Progenitor cell of endocrine pancreas (in vitro differentiated cells): ENCODE data around the gene PLIN3. TPM values are rescaled to one million over a fixed set of nuclear protein-coding genes. Genes with fewer than 3 reads are reported as not detected.
A peak's percentile ranks its signal among the peaks of the same experiment; 100 is the strongest.

Source experiments
- DNase-seq: peaks from one replicate; pipeline ENCODE4 v3.0.0; 2021; ENCODE audit warnings: low spot score; ENCODE audit not compliant: unreplicated experiment
- H3K27ac Mint-ChIP-seq: 2 replicates; pipeline ENCODE4 v1.8.0; 2021; ENCODE audit warnings: mild to moderate bottlenecking, moderate library complexity, mixed read lengths
- H3K27me3 Mint-ChIP-seq: 2 replicates; pipeline ENCODE4 v1.8.0; 2021; ENCODE audit warnings: mixed read lengths
- H3K36me3 Mint-ChIP-seq: 2 replicates; pipeline ENCODE4 v1.8.0; 2022; ENCODE audit warnings: mixed read lengths; ENCODE audit not compliant: insufficient read depth
- H3K4me1 Mint-ChIP-seq: 2 replicates; pipeline ENCODE4 v1.8.0; 2021; ENCODE audit warnings: low read depth, mixed read lengths
- H3K4me3 Mint-ChIP-seq: 2 replicates; pipeline ENCODE4 v1.8.0; 2021; ENCODE audit warnings: low read depth, mild to moderate bottlenecking, moderate library complexity, mixed read lengths
- H3K9me3 Mint-ChIP-seq: 2 replicates; pipeline ENCODE4 v1.8.0; 2021; ENCODE audit warnings: low read depth, mixed read lengths
- total RNA-seq: library from RNA; stranded (reverse); gene quantifications from 2 replicates; pipeline ENCODE4 v1.2.1, GENCODE V29; 2021
- TF ChIP-seq, protein P1 (sequence below): fragments of 200-600 bp; sonication (generic); IDR thresholded peaks from one replicate; pipeline ENCODE4 v1.5.0; 2021; ENCODE audit warnings: antibody characterized with exemption, mild to moderate bottlenecking; ENCODE audit not compliant: unreplicated experiment

PLIN3 gene
- total RNA-seq, 1 donor from 2014 or later = 43.6 TPM

DNA sequence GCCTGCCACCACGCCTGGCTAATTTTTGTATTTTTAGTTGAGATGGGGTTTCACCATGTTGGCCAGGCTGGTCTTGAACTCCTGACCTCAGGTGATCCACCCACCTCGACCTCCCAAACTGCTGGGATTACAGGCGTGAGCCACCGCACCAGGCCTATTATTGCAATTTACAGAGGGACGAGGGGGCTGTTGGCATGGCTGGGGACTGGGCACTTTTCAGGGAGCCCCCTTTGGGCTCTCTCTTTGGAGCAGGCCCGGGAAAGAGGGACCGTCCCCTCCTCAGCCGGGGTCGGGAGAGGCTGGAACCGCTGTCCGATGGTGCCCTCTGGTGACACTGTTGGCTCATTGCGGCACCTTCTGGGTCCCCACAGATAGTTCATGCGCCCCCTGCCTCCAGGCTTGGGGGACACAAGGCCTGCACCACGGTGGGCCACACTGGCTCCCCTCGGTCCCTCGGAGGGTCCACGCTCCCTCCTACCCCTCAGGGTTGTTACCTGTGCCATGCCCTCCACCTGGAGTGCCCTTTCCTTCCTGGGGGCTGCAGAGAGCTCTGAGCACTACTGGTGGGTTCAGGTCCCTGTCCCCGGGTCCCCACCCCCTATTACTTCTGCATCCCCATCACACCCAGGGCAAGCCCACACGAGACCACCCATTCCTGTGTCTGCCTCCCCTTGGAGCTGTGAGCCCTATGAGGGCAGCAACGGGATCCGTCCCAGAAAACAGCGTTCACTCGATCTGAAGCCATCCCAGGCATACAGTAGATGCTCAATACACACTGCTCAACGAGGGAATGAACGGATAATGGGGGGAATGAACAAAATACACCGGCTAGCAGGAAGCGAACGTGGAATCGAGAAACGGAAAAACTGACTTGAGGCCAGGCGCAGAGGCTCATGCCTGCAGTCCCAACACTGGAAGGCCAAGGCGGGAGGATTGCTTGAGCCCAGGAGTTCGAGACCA, 63.5 kb downstream of the PLIN3 start:
- H3K4me3 Mint-ChIP-seq = no peak overlapping the region
- no peaks in the 10 kb centered on the region for H3K4me1 Mint-ChIP-seq
- peak; percentile 73 for DNase-seq
- TF ChIP-seq, protein P1, sequence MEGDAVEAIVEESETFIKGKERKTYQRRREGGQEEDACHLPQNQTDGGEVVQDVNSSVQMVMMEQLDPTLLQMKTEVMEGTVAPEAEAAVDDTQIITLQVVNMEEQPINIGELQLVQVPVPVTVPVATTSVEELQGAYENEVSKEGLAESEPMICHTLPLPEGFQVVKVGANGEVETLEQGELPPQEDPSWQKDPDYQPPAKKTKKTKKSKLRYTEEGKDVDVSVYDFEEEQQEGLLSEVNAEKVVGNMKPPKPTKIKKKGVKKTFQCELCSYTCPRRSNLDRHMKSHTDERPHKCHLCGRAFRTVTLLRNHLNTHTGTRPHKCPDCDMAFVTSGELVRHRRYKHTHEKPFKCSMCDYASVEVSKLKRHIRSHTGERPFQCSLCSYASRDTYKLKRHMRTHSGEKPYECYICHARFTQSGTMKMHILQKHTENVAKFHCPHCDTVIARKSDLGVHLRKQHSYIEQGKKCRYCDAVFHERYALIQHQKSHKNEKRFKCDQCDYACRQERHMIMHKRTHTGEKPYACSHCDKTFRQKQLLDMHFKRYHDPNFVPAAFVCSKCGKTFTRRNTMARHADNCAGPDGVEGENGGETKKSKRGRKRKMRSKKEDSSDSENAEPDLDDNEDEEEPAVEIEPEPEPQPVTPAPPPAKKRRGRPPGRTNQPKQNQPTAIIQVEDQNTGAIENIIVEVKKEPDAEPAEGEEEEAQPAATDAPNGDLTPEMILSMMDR = peak; percentile 85
- H3K27ac Mint-ChIP-seq = no peak overlapping the region
- H3K36me3 Mint-ChIP-seq = peaks cover 1% of the 10 kb centered on the region
- no peaks in the 10 kb centered on the region for H3K27me3 Mint-ChIP-seq
- H3K9me3 Mint-ChIP-seq = no peaks in the 10 kb centered on the region

DNA sequence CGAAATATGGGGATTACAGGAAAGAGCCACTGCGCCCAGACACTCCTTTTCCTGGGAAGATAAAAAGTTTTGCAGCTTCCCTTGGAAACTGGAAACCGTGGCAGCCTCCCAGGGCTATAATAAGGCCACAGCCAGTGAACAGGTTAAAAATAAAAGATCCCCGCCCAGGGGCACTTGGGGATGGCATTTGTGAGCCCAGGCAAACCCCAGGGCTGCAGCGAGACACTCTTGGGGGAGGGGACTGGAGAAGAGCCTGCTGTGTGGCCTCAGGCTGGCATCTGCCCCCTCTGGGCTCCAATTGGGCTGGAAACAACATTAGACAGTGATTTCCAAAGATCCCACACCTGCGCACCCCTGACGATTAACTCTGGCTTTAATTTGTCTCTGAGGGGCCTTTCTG, 64.8 kb downstream of the PLIN3 start:
- DNase-seq = no peak
- Mint-ChIP-seq H3K36me3 (peaks cover 5% of the 10 kb centered on the region), H3K27ac (no peak overlapping the region), H3K4me3 (no peak overlapping the region), H3K27me3 (no peaks in the 10 kb centered on the region), H3K4me1 (no peaks in the 10 kb centered on the region), H3K9me3 (no peaks in the 10 kb centered on the region)
- TF ChIP-seq, protein P1 = no peak

DNA sequence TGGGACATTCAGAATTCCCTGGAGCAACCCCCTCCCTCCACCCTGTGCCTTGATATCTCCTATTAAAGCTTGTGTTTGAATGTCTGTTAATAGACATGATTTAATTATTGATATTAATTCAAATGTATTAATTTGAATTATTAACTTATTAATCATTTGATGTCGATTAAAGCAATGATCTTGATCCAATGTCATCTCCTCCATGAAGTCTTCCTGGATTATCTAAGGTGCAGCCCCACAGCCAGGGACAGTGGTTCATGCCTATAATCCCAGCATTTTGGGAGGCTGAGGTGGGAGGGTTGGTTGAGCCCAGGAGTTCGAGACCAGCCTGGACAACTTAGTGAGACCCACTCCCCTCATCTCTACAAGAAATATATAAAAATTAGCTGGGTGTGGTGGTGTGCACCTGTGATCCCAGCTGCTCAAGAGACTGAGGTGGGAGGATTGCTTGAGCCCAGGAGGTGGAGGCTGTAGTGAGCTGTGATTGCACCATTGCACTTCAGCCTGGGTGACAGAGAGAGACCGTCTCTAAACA, 66.3 kb downstream of the PLIN3 start:
- H3K27me3 Mint-ChIP-seq = no peaks in the 10 kb centered on the region
- no peak overlapping the region for H3K27ac Mint-ChIP-seq
- H3K9me3 Mint-ChIP-seq = no peaks in the 10 kb centered on the region
- no peaks in the 10 kb centered on the region for H3K4me1 Mint-ChIP-seq
- DNase-seq = no peak
- TF ChIP-seq, protein P1 = no peak
- H3K4me3 Mint-ChIP-seq = no peak overlapping the region
- peaks cover 9% of the 10 kb centered on the region for H3K36me3 Mint-ChIP-seq

DNA sequence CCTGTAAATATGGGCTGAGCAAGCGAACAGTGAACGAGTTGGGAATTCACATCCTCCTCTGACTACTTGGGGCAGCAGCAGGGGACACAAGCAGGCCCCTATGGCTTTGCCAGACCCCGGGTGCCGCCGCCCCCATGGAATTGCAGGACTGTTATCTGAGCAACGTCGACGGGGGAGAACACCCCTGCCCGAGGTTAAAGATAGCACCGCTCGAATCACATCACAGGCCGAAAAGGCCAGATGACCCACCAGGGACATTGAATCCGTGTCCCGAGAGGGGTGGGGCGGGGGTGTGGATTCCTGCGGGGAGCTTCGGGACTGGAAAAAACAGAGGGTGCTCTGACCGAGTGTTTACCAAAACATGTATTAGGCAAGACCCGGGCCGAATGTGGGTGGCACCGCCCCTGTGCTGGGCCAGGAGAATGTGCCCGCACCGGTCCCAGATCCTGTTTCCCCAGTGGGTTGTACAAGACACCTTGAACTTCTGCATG, 66.8 kb downstream of the PLIN3 start:
- Mint-ChIP-seq H3K27me3 (no peaks in the 10 kb centered on the region), H3K27ac (no peak overlapping the region), H3K36me3 (peaks cover 9% of the 10 kb centered on the region), H3K4me1 (no peaks in the 10 kb centered on the region), H3K9me3 (no peaks in the 10 kb centered on the region), H3K4me3 (no peak overlapping the region)
- DNase-seq = no peak
- TF ChIP-seq, protein P1 = no peak

DNA sequence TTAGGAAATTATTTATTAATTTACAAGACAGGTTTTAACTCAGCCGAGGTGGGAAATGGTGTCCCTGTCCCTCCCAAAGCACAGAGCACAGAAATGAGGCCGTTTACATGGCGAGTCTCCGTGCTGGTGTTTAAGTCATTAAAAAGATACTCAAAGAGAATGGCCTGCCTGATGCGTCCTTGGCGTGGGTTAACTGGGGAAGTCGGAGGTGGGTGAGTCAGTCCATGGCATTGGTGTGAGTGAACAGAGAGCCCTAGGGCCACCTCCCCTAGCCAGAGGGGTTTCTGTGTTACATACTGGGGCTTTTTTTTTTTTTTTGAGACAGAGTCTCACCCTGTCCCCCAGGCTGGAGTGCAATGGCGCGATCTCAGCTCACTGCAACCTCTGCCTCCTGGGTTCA, 72.1 kb downstream of the PLIN3 start:
- Mint-ChIP-seq H3K4me3 (no peak overlapping the region), H3K4me1 (peaks cover 4% of the 10 kb centered on the region), H3K36me3 (peaks cover 10% of the 10 kb centered on the region), H3K9me3 (no peaks in the 10 kb centered on the region), H3K27ac (no peak overlapping the region), H3K27me3 (no peaks in the 10 kb centered on the region)
- TF ChIP-seq, protein P1 = no peak
- no peak for DNase-seq
